Gastrocnemius medialis (tissue), 4 donors: Measurements from ENCODE around the gene PAIP2B.
"Not testable (repeated sequence)": the region's sequence is repeated elsewhere in the genome, so short reads cannot be mapped to it uniquely, and the experiment has no call there.

Source experiments
- CTCF ChIP-seq, 5 experiments: fragments of 450-650 bp in 3 of 5; fragments of 200-600 bp in 2 of 5; sonication (generic) in 2 of 5; IDR thresholded peaks in 4 of 5; conservative IDR thresholded peaks in 1 of 5; 1 replicate in 4 of 5; 2 replicates in 1 of 5; pipeline ENCODE4 v1.5.1; 2016 to 2019; ENCODE audit warnings: antibody characterized with exemption in 5 of 5, mild to moderate bottlenecking in 3 of 5, moderate library complexity in 3 of 5
- POLR2A ChIP-seq, 2 donors: fragments of 450-650 bp; IDR thresholded peaks; one replicate each; pipeline ENCODE4 v1.6.1; 2017; ENCODE audit warnings: antibody characterized with exemption in 2 of 2, mild to moderate bottlenecking in 2 of 2, moderate library complexity in 2 of 2

- not testable (repeated sequence) for TF ChIP-seq CTCF (IDR thresholded peaks at IDR 0.05 in 4 of 5, conservative IDR thresholded peaks at IDR 0.05 in 1 of 5); POLR2A (IDR thresholded peaks at IDR 0.05)
These were observed 6.2 kb upstream of the PAIP2B start for GRCh38 chr2:71233072-71233471.
